ENCODE data around the gene CRY2.

Gene CRY2

GRCh38 chr11:45869551-45869950 is 22.3 kb downstream of the CRY2 start:
- H3K4me3 ChIP-seq (ENCODE audit: control insufficient read depth, low read depth, low read length), result no peak overlapping the region
- DNase-seq (ENCODE audit: low read depth), result no peak
- TF ChIP-seq CTCF (conservative IDR thresholded peaks at IDR 0.05; ENCODE audit: control insufficient read depth, insufficient read depth, low read depth, low read length), result no peak

GRCh38 chr11:45870706-45871105 is 23.4 kb downstream of the CRY2 start:
- no peak for DNase-seq (ENCODE audit: low read depth)
- no peak for TF ChIP-seq CTCF (conservative IDR thresholded peaks at IDR 0.05; ENCODE audit: control insufficient read depth, insufficient read depth, low read depth, low read length)
- no peak overlapping the region for H3K4me3 ChIP-seq (ENCODE audit: control insufficient read depth, low read depth, low read length)

- no peak for TF ChIP-seq CTCF (conservative IDR thresholded peaks at IDR 0.05; ENCODE audit: control insufficient read depth, insufficient read depth, low read depth, low read length)
- no peak overlapping the region for H3K4me3 ChIP-seq (ENCODE audit: control insufficient read depth, low read depth, low read length)
- DNase-seq (ENCODE audit: low read depth), result no peak
These were observed 24.4 kb downstream of the CRY2 start for GRCh38 chr11:45871638-45872037.

GRCh38 chr11:45872651-45873356 is 25.5 kb downstream of the CRY2 start:
- H3K4me3 ChIP-seq (ENCODE audit: control insufficient read depth, low read depth, low read length), result no peak overlapping the region
- peak; percentile 81 for TF ChIP-seq CTCF (conservative IDR thresholded peaks at IDR 0.05; ENCODE audit: control insufficient read depth, insufficient read depth, low read depth, low read length)
- DNase-seq (ENCODE audit: low read depth), result peak; percentile 87

GRCh38 chr11:45876401-45876800 is 29.1 kb downstream of the CRY2 start:
- no peak for TF ChIP-seq CTCF (conservative IDR thresholded peaks at IDR 0.05; ENCODE audit: control insufficient read depth, insufficient read depth, low read depth, low read length)
- no peak for DNase-seq (ENCODE audit: low read depth)
- H3K4me3 ChIP-seq (ENCODE audit: control insufficient read depth, low read depth, low read length), result no peak overlapping the region

GRCh38 chr11:45877221-45877620 is 29.9 kb downstream of the CRY2 start:
- no peak for TF ChIP-seq CTCF (conservative IDR thresholded peaks at IDR 0.05; ENCODE audit: control insufficient read depth, insufficient read depth, low read depth, low read length)
- no peak for DNase-seq (ENCODE audit: low read depth)
- no peak overlapping the region for H3K4me3 ChIP-seq (ENCODE audit: control insufficient read depth, low read depth, low read length)

GRCh38 chr11:45877845-45878244 is 30.6 kb downstream of the CRY2 start:
- H3K4me3 ChIP-seq (ENCODE audit: control insufficient read depth, low read depth, low read length), result no peak overlapping the region
- no peak for DNase-seq (ENCODE audit: low read depth)
- no peak for TF ChIP-seq CTCF (conservative IDR thresholded peaks at IDR 0.05; ENCODE audit: control insufficient read depth, insufficient read depth, low read depth, low read length)

Data from fibroblast of mammary gland (primary cell).